Endothelial cell of hepatic sinusoid (primary cell): ENCODE measurements around the gene ADARB2.
"Not testable (repeated sequence)": the region's sequence is repeated elsewhere in the genome, so short reads cannot be mapped to it uniquely, and the experiment has no call there.

ENCODE experiments used
- in situ Hi-C: cut with HindIII; loops from 2 replicates; pipeline ENCODE4 v1.10.0; 2017; ENCODE audit warnings: low sequenced_read_pairs

Gene ADARB2

GRCh38 chr10:1419796-1420610 lies 317.3 kb downstream of the ADARB2 start:
- in situ Hi-C loops = no loop called here

DNA sequence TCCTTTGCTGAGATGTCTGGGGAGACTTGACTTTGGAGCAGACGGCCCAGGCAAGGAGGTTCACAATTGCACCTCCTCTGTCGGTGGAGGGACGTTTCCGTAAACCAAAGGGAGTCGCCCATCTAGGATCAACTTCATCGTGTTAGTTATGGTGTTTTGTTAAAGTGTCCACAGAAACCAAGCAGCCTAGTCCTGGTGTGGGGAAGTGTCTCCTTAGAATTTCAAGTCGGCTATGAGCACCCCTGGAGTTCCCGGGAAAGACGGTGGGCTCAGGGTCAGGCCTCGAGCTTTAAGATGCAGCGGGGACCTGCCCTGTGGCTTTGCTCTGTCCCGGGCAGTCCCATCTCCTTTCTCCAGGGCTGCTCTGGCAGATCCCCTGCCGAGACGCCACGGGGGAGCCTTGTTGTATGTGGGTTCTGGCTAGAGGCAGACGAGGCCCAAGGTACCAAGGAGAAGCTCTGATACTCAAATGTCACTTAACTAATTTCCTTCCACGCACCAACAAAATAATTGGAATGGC lies 319.2 kb downstream of the ADARB2 start:
- in situ Hi-C loops = no loop called here

GRCh38 chr10:1417574-1417973 lies 319.8 kb downstream of the ADARB2 start:
- in situ Hi-C loops = no loop called here

GRCh38 chr10:1416456-1417037 lies 320.8 kb downstream of the ADARB2 start:
- in situ Hi-C loops = no loop called here

DNA sequence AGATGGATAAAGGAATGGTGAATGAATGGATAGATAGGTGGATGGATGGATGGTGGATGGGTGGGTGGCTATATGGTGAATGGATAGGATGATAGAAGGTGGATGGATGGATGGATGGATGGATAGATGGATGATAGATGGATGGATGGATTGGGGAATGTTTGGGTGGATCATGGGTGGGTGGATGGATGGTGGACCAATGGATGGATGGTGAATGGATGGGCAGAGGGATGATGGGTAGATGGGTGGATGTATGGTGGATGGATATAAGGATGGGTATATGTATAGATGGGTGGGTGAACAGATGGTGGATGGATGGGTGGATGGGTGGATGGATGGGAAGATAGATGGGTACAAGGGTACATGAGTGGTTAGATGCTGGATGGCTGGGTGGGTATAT lies 322.4 kb downstream of the ADARB2 start:
- in situ Hi-C loops = no loop called here

GRCh38 chr10:1414346-1414745 lies 323.0 kb downstream of the ADARB2 start:
- in situ Hi-C loops = not testable (repeated sequence)

- in situ Hi-C loops = no loop called here
Observed at GRCh38 chr10:1413823-1414222, 323.5 kb downstream of the ADARB2 start.

GRCh38 chr10:1413256-1413655 lies 324.1 kb downstream of the ADARB2 start:
- in situ Hi-C loops = no loop called here

- in situ Hi-C loops = no loop called here
Observed at GRCh38 chr10:1412531-1413189, 324.7 kb downstream of the ADARB2 start.

DNA sequence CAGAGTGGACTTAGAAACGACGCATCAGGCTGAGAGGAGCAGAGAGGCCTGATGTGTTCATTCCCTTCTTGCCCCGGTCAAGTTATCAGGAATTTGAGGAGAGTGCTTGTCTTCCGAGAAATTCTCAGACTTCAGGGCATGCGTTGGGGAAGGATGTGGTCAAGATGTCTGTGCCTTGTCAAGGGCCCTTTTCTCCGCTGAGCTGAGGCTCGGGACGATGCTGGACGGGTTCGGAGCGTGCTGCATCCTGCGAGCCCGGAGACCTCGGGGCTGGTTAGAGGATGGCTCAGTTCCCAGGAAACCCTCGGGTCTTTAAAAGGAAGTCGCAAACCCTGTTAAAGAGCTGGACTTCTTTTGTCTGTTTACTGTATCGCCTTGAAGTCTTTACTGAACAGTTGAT lies 325.4 kb downstream of the ADARB2 start:
- in situ Hi-C loops = no loop called here

- in situ Hi-C loops = no loop called here
Observed at GRCh38 chr10:1411451-1411850, 325.9 kb downstream of the ADARB2 start.

- in situ Hi-C loops = no loop called here
Observed at GRCh38 chr10:1410469-1411395, 326.6 kb downstream of the ADARB2 start.

GRCh38 chr10:1410032-1410431 lies 327.3 kb downstream of the ADARB2 start:
- in situ Hi-C loops = no loop called here

DNA sequence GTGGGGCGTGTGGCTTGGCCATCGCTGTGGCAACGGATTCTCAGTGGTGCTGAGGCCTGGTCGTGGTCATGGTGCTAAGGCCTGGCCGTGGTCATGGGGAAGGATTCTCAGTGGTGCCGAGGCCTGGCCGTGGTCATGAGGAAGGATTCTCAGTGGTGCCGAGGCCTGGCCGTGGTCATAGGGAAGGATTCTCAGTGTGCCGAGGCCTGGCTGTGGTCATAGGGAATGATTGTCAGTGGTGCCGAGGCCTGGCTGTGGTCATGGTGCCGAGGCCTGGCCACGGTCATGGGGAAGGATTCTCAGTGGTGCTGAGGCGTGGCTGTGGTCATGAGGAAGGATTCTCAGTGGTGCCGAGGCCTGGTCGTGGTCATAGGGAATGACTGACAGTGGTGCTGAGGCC lies 327.9 kb downstream of the ADARB2 start:
- in situ Hi-C loops = no loop called here

GRCh38 chr10:1408651-1409367 lies 328.5 kb downstream of the ADARB2 start:
- in situ Hi-C loops = no loop called here

DNA sequence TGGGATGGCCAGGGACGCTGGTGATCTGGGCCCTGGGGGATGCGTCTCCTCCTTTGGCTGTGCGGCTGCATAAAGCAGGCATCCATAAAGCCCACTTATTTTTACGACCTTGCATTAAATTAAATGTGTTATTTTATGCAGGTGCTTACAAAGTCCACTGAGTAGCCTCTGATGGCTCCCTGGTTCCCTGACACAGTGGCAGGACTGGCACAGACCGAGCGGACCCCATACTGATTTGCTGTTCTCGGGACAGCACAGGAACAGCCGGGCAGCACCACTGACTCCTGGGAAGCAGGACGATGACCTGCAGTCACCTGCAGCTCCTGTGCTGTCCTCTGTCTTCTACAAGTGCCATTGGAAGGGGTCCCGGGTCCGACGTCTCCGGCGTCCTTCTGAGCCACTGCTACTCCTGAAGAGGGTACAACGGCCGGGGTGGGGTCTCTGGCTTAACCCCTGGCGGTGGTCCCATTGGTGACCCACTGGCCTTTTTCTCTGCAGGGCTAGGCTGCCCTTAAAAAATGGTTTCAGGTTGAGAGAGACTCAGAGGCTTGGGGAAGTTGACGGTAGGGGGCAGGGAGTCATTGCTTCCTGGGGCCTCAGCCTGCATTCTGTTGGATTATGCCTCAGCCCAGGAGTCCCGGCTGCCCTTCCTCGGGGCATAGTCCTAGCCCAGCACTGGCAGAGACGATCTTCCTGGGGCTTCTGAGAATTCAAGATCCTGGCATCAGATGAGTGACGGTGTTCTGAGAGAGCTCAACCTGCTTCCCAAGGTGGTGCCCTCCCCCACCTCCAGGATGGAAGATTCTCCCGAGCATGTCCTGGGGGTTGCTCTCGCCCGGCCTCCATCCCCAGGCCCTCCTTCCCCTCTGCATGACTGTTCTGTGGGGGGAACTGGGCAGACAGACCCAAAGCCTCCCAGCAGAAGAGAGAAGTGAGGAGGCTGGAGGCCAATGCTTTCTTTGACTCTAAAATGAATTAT lies 330.1 kb downstream of the ADARB2 start:
- in situ Hi-C loops = no loop called here

DNA sequence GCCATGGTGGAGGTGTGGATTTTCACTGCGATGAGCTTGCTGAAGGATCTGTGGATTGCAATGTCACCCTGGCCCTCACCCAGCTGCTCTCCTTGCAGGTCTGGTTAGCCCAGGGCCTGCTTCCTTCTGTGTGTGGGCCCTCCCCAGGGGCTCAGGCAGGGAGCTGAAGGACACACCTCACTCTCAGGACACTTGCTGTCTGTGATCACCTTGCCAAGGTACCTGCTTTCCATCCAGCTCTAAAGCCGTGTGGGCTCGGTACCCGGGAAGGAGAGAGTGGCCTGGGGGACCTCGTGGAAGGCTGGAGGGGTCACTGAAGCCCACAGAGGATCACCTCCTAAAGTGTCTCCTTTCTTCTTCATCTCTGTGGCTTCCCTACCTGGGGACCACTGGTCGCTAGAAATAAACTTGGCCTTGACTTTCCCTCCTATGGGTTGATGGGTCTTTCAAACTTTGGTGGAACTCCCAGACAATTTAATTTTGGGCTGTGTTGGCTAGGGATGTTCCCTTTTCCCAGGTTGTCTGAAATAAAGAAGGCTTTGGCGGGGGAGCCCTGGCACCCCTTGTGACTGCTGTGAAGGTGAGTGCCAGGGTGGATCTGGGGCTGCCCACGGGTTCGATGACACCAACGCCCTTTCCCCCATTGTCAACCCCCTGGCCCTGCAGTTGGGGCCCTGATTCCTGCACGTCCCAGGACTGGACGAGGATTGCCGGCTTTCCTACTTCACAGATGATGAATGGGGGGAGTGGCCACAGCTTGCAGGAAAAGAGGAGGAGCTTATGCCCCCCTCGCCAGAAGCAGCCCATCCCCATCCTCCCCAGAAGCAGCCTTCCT lies 331.0 kb downstream of the ADARB2 start:
- in situ Hi-C loops = no loop called here
